HEK293T (cell line): ENCODE data around the gene RBMS1.

Source experiments
- CTCF ChIA-PET: fragments of 350-600 bp; formaldehyde crosslinking; extraction: SDS; loops from one replicate; lab custom pipeline; 2021; ENCODE audit warnings: antibody characterized with exemption, inconsistent platforms; lab: Yijun Ruan, JAX
- POLR2A ChIA-PET: fragments of 350-600 bp; formaldehyde crosslinking; extraction: SDS; loops from one replicate; lab custom pipeline; 2020; ENCODE audit warnings: antibody characterized with exemption, inconsistent platforms; lab: Yijun Ruan, JAX
- DNase-seq: peaks from one replicate; pipeline ENCODE4 v3.0.0; 2012; ENCODE audit warnings: mixed read lengths; ENCODE audit errors: extremely low spot score
- ARNT ChIP-seq: fragments of 450-650 bp; IDR thresholded peaks from 2 replicates; pipeline ENCODE4 v1.6.1; 2017; ENCODE audit warnings: mild to moderate bottlenecking
- BHLHE40 ChIP-seq: fragments of 450-650 bp; IDR thresholded peaks from 2 replicates; pipeline ENCODE4 v1.6.1; 2016; ENCODE audit warnings: mild to moderate bottlenecking, moderate library complexity, borderline replicate concordance
- CTBP1 ChIP-seq: fragments of 450-650 bp; IDR thresholded peaks from 2 replicates; pipeline ENCODE4 v1.6.1; 2016; ENCODE audit warnings: borderline replicate concordance
- ELF4 ChIP-seq: fragments of 450-650 bp; IDR thresholded peaks from 2 replicates; pipeline ENCODE4 v1.6.1; 2017; ENCODE audit warnings: antibody characterized with exemption
- FOXA1 ChIP-seq: fragments of 450-650 bp; IDR thresholded peaks from 2 replicates; pipeline ENCODE4 v1.6.1; 2016; ENCODE audit warnings: mild to moderate bottlenecking
- FOXK2 ChIP-seq: fragments of 450-650 bp; IDR thresholded peaks from 2 replicates; pipeline ENCODE4 v1.6.1; 2016; ENCODE audit warnings: mild to moderate bottlenecking
- FOXM1 ChIP-seq: fragments of 450-650 bp; IDR thresholded peaks from 2 replicates; pipeline ENCODE4 v1.6.1; 2017; ENCODE audit warnings: mild to moderate bottlenecking, borderline replicate concordance
- HDGF ChIP-seq: fragments of 450-650 bp; IDR thresholded peaks from 2 replicates; pipeline ENCODE4 v1.6.1; 2017; ENCODE audit warnings: antibody characterized with exemption, borderline replicate concordance
- L3MBTL2 ChIP-seq: fragments of 450-650 bp; conservative IDR thresholded peaks from 2 replicates; pipeline ENCODE4 v1.6.1; 2016; ENCODE audit warnings: mild to moderate bottlenecking
- LEF1 ChIP-seq: fragments of 450-650 bp; IDR thresholded peaks from 2 replicates; pipeline ENCODE4 v1.6.1; 2017; ENCODE audit warnings: mild to moderate bottlenecking, borderline replicate concordance
- NFRKB ChIP-seq: fragments of 450-650 bp; IDR thresholded peaks from 2 replicates; pipeline ENCODE4 v1.6.1; 2016; ENCODE audit warnings: mild to moderate bottlenecking, moderate library complexity
- PKNOX1 ChIP-seq: fragments of 450-650 bp; IDR thresholded peaks from 2 replicates; pipeline ENCODE4 v1.6.1; 2016
- SP1 ChIP-seq: fragments of 450-650 bp; IDR thresholded peaks from 2 replicates; pipeline ENCODE4 v1.6.1; 2017
- SUZ12 ChIP-seq: fragments of 450-650 bp; IDR thresholded peaks from 2 replicates; pipeline ENCODE4 v1.6.1; 2016; ENCODE audit warnings: mild to moderate bottlenecking
- TARDBP ChIP-seq: fragments of 450-650 bp; IDR thresholded peaks from 2 replicates; pipeline ENCODE4 v1.6.1; 2016
- ZNF384 ChIP-seq: fragments of 450-650 bp; IDR thresholded peaks from 2 replicates; pipeline ENCODE4 v1.6.1; 2016

The RBMS1 gene

GRCh38 chr2:160486341-160486740, 7.3 kb downstream of the RBMS1 start:
- DNase-seq, result no peak
- ChIA-PET POLR2A (no interaction called here), CTCF (no interaction called here)
- TF ChIP-seq CTBP1 (no peak), LEF1 (no peak), ARNT (no peak), HDGF (no peak), NFRKB (no peak), SUZ12 (no peak), PKNOX1 (no peak), FOXK2 (no peak), FOXA1 (no peak), BHLHE40 (no peak), ZNF384 (no peak), L3MBTL2 (no peak), FOXM1 (no peak), SP1 (no peak), TARDBP (no peak), ELF4 (no peak)

- ChIA-PET POLR2A (no interaction called here), CTCF (interaction anchor here (0.6 kb wide), 1 partner anchor 190 kb away, joined by 5 read pairs; no protein-coding TSS in a partner anchor)
- DNase-seq, result no peak
- TF ChIP-seq FOXA1, result no peak
- TF ChIP-seq CTBP1, result no peak
- no peak for TF ChIP-seq FOXM1
- no peak for TF ChIP-seq NFRKB
- no peak for TF ChIP-seq FOXK2
- TF ChIP-seq ARNT, result no peak
- no peak for TF ChIP-seq ELF4
- TF ChIP-seq SP1, result no peak
- TF ChIP-seq LEF1, result no peak
- no peak for TF ChIP-seq ZNF384
- no peak for TF ChIP-seq BHLHE40
- no peak for TF ChIP-seq PKNOX1
- TF ChIP-seq SUZ12, result no peak
- TF ChIP-seq HDGF, result no peak
- no peak for TF ChIP-seq TARDBP
- no peak for TF ChIP-seq L3MBTL2
Measured at GRCh38 chr2:160484859-160485520, 8.6 kb downstream of the RBMS1 start.

GRCh38 chr2:160482673-160483072, 10.9 kb downstream of the RBMS1 start:
- ChIA-PET POLR2A (no interaction called here), CTCF (no interaction called here)
- TF ChIP-seq PKNOX1, result no peak
- no peak for TF ChIP-seq ZNF384
- no peak for TF ChIP-seq ARNT
- TF ChIP-seq TARDBP, result no peak
- no peak for DNase-seq

- TF ChIP-seq ZNF384 (no peak), LEF1 (no peak), FOXA1 (no peak), FOXK2 (no peak), FOXM1 (no peak), HDGF (no peak), BHLHE40 (no peak), ELF4 (no peak), NFRKB (no peak), L3MBTL2 (no peak), SP1 (no peak), ARNT (no peak), SUZ12 (no peak)
- CTCF ChIA-PET, result no interaction called here
Measured at GRCh38 chr2:160479269-160479668, 14.3 kb downstream of the RBMS1 start.

GRCh38 chr2:160478660-160479059, 14.9 kb downstream of the RBMS1 start:
- TF ChIP-seq SP1, result no peak
- TF ChIP-seq FOXA1, result no peak
- no peak for TF ChIP-seq TARDBP
- no peak for TF ChIP-seq PKNOX1
- no peak for TF ChIP-seq HDGF
- TF ChIP-seq NFRKB, result no peak
- TF ChIP-seq ELF4, result no peak
- TF ChIP-seq FOXM1, result no peak
- no peak for TF ChIP-seq BHLHE40
- no peak for TF ChIP-seq FOXK2
- no peak for TF ChIP-seq ARNT
- no peak for TF ChIP-seq L3MBTL2
- TF ChIP-seq ZNF384, result no peak
- no peak for TF ChIP-seq LEF1
- ChIA-PET POLR2A (interaction anchor here (0.9 kb wide), 2 partner anchors 10 to 14 kb away, joined by 3 to 4 read pairs; partner anchors contain the start of gene RBMS1), CTCF (no interaction called here)
- no peak for DNase-seq

More at GRCh38 chr2:160479269-160479668, 14.3 kb downstream of the RBMS1 start:
- POLR2A ChIA-PET, result interaction anchor here (0.9 kb wide), 2 partner anchors 9 to 14 kb away, joined by 3 to 4 read pairs; partner anchors contain the start of gene RBMS1
- DNase-seq, result no peak
